Kidney (tissue), 14 donors: ENCODE results near the gene TMC2. TPM values are rescaled to one million over a fixed set of nuclear protein-coding genes. Genes with fewer than 3 reads are reported as not detected.

ENCODE experiments used
- DNase-seq, 5 donors: peaks; one replicate each; pipeline ENCODE4 v3.0.0-alpha.2; 2013 to 2020
- FAIRE-seq: peaks from 2 replicates; lab custom pipeline; 2012; peaks lifted over from hg19 to GRCh38; lab: Jason Lieb, UNC
- H3K27ac ChIP-seq, 2 donors: one replicate each; pipeline ENCODE4 v1.7.0; 2013; ENCODE audit warnings: low read depth in 2 of 2, low read length in 2 of 2, inconsistent platforms in 1 of 2
- H3K27me3 ChIP-seq: one replicate; pipeline ENCODE4 v1.7.1; 2013; ENCODE audit warnings: low read length, inconsistent platforms; ENCODE audit not compliant: control insufficient read depth, insufficient read depth
- H3K36me3 ChIP-seq, 3 donors: one replicate each; pipeline versions ENCODE4 v1.7.0 to v1.7.1; 2013; ENCODE audit warnings: low read length in 3 of 3, control low read depth in 1 of 3, inconsistent platforms in 1 of 3; ENCODE audit not compliant: insufficient read depth in 3 of 3, control insufficient read depth in 2 of 3
- H3K4me1 ChIP-seq, 3 donors: one replicate each; pipeline versions ENCODE4 v1.7.0 to v1.7.1; 2013; ENCODE audit warnings: low read length in 3 of 3, inconsistent platforms in 1 of 3, low read depth in 1 of 3; ENCODE audit not compliant: control insufficient read depth in 2 of 3, insufficient read depth in 2 of 3
- H3K4me3 ChIP-seq, 3 donors: one replicate each; pipeline versions ENCODE4 v1.7.0 to v1.8.1; 2013; ENCODE audit warnings: low read length in 3 of 3, control low read depth in 1 of 3, inconsistent platforms in 1 of 3
- H3K9ac ChIP-seq, 3 donors: one replicate each; pipeline versions ENCODE4 v1.7.0 to v1.7.1; 2013; ENCODE audit warnings: low read length in 3 of 3, control low read depth in 1 of 3, inconsistent platforms in 1 of 3
- H3K9me3 ChIP-seq, 3 donors: one replicate each; pipeline versions ENCODE4 v1.7.0 to v1.7.1; 2013; ENCODE audit warnings: low read length in 3 of 3, control low read depth in 1 of 3, inconsistent platforms in 1 of 3; ENCODE audit not compliant: control insufficient read depth in 2 of 3, insufficient read depth in 1 of 3
- intact Hi-C: fragments of 100-400 bp; cut with DNase I; formaldehyde crosslinking; loops from one replicate; pipeline ENCODE4 v1.11.1; 2022
- polyA plus RNA-seq: library from polyadenylated mRNA; stranded (reverse); fragments of 350-450 nt; fragmentation: Illumina TruSeq; extraction: RNeasy Lipid Tissue Mini Kit (QIAGEN cat#74804); gene quantifications from one replicate; pipeline ENCODE4 v1.2.3, GENCODE V29; 2014; ENCODE audit warnings: low read depth, low replicate concordance; ENCODE audit not compliant: insufficient read depth
- total RNA-seq: library from RNA; stranded (reverse); fragmentation: NEBNext Ultra II Directional; extraction: Animal tissue kit (Norgen Biotek cat#: 25700); gene quantifications from one replicate; pipeline ENCODE4 v1.2.1, GENCODE V29; 2021
- TF ChIP-seq, protein P1 (sequence below): IDR thresholded peaks from 3 replicates; pipeline ENCODE4 v1.5.1; 2012; ENCODE audit warnings: mild to moderate bottlenecking, moderate library complexity, borderline replicate concordance; ENCODE audit not compliant: insufficient read depth; ENCODE audit errors: extremely low read depth
- donor health status: control.
- donor health status: control.
- donor health status: control.
- donor health status: control.
- donor health status: control.
- donor health status: DM: yes; HTN: yes; CAD: no.
- donor health status: Normal renal cell carcinoma (clear cell type).

The TMC2 gene
- total and polyA plus RNA-seq, 2 donors from 2014 or later: not detected

DNA sequence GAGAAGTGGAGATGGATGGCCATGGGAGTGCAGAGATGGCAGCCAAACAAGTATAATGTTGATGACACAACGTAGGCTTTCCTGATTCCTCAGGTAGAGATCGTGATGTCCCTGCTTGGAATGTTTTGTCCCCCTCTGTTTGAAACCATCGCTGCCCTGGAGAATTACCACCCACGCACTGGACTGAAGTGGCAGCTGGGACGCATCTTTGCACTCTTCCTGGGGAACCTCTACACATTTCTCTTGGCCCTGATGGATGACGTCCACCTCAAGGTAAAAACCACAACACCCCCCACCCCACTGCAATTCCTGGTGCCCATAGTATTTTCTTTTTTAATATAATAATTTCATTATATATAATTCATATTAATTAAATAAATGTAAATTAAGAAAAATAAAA is 74.0 kb downstream of the TMC2 start:
- intact Hi-C loops: no loop called here
- DNase-seq (no peak), FAIRE-seq (no peak)
- Histone ChIP-seq H3K36me3 (no peaks in the 10 kb centered on the region), H3K4me1 (no peaks in the 10 kb centered on the region), H3K9me3 (peaks cover 0 to 6% (median 5%) of the 10 kb centered on the region in 3 donors), H3K9ac (no peak overlapping the region), H3K27ac (no peak overlapping the region), H3K4me3 (no peak overlapping the region), H3K27me3 (no peaks in the 10 kb centered on the region)
- TF ChIP-seq, protein P1, sequence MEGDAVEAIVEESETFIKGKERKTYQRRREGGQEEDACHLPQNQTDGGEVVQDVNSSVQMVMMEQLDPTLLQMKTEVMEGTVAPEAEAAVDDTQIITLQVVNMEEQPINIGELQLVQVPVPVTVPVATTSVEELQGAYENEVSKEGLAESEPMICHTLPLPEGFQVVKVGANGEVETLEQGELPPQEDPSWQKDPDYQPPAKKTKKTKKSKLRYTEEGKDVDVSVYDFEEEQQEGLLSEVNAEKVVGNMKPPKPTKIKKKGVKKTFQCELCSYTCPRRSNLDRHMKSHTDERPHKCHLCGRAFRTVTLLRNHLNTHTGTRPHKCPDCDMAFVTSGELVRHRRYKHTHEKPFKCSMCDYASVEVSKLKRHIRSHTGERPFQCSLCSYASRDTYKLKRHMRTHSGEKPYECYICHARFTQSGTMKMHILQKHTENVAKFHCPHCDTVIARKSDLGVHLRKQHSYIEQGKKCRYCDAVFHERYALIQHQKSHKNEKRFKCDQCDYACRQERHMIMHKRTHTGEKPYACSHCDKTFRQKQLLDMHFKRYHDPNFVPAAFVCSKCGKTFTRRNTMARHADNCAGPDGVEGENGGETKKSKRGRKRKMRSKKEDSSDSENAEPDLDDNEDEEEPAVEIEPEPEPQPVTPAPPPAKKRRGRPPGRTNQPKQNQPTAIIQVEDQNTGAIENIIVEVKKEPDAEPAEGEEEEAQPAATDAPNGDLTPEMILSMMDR: no peak

DNA sequence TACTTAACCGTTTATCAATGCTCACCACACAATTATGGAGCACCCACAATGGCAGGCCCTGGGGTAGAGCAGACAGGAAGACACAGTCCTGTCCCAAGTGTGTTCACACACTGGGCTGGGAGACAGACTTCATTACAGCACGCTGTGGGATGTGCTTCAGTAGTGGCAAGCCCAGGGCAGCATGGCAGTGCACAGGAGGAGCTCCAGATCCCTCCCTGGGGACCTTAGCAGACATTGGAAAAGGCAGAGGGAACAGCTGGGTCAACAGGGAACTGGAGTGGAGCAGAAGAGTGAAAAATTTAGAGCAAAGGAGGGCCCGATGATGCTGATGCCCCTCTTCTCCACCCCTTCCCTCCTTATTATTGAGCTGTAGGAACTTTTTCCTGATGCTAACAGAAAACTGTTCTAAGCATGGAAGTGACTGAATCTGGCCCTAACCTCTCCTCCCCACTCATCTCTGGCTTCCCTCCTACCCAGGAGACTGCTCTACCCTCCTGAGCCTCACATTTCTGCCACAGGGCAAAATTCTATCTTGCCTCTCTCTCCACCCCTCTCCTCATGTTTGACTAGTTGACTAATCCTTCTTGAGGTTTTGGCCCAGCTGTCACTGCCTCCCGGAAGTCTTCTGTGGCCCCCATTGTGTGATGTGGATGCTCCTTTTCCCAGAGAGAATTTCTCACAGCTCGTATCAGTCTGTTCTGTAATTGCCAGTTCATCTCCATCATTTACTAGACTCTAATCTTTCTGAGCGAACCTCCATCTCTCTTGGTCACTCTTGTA is 74.8 kb downstream of the TMC2 start:
- intact Hi-C loops: no loop called here
- H3K27ac ChIP-seq: no peak overlapping the region
- no peaks in the 10 kb centered on the region for H3K36me3 ChIP-seq
- DNase-seq: no peak
- no peak for FAIRE-seq
- no peak overlapping the region for H3K9ac ChIP-seq
- no peaks in the 10 kb centered on the region for H3K27me3 ChIP-seq
- H3K4me3 ChIP-seq: no peak overlapping the region
- H3K4me1 ChIP-seq: no peaks in the 10 kb centered on the region
- peaks cover 0 to 5% (median 5%) of the 10 kb centered on the region in 3 donors for H3K9me3 ChIP-seq
- TF ChIP-seq, protein P1: no peak

DNA sequence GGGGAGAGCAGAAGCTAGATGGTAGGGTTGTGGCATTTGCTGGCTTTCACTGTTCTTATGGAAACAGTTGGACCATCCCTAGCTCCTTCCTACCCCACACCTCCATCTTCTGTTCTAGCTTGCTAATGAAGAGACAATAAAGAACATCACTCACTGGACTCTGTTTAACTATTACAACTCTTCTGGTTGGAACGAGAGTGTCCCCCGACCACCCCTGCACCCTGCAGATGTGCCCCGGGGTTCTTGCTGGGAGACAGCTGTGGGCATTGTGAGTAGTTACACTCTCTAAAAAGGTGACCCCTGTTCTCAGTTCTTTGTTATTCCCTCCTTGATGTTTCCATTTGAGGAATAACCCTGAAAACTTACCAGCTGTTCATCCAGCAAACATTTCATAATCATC is 75.7 kb downstream of the TMC2 start:
- Histone ChIP-seq H3K27me3 (no peaks in the 10 kb centered on the region), H3K9me3 (peaks cover 0 to 4% (median 4%) of the 10 kb centered on the region in 3 donors), H3K4me1 (no peaks in the 10 kb centered on the region), H3K36me3 (no peaks in the 10 kb centered on the region), H3K9ac (no peak overlapping the region), H3K4me3 (no peak overlapping the region), H3K27ac (no peak overlapping the region)
- FAIRE-seq: no peak
- intact Hi-C loops: no loop called here
- TF ChIP-seq, protein P1: no peak
- no peak for DNase-seq
